K562 (cell line): ENCODE results near the gene USP32. TPM values are rescaled to one million over a fixed set of nuclear protein-coding genes. Genes with fewer than 3 reads are reported as not detected.
A peak's percentile ranks its signal among the peaks of the same experiment; 100 is the strongest.

ENCODE experiments used
- ARID2 ChIP-seq: fragments of 450-650 bp; IDR thresholded peaks from 2 replicates; pipeline ENCODE4 v1.6.1; 2017; ENCODE audit warnings: antibody characterized with exemption, mild to moderate bottlenecking
- ASH1L ChIP-seq: fragments of 450-650 bp; IDR thresholded peaks from 2 replicates; pipeline ENCODE4 v1.6.1; 2018; ENCODE audit warnings: borderline replicate concordance, mild to moderate bottlenecking, low read depth; ENCODE audit not compliant: partially characterized antibody
- BRD4 ChIP-seq: fragments of 200-600 bp; sonication (generic); IDR thresholded peaks from 2 replicates; pipeline ENCODE4 v1.6.1; 2017; ENCODE audit warnings: inconsistent platforms
- DACH1 ChIP-seq: fragments of 450-650 bp; IDR thresholded peaks from 2 replicates; pipeline ENCODE4 v1.6.1; 2018; ENCODE audit not compliant: partially characterized antibody
- EGR1 ChIP-seq: fragments of 450-650 bp; conservative IDR thresholded peaks from 2 replicates; pipeline ENCODE4 v1.6.1; 2017; ENCODE audit warnings: mild to moderate bottlenecking
- ELF2 ChIP-seq: fragments of 250-450 bp; sonication (Bioruptor Pico); IDR thresholded peaks from 2 replicates; pipeline ENCODE4 v1.5.0; 2021; ENCODE audit warnings: mild to moderate bottlenecking
- ERF ChIP-seq: fragments of 450-650 bp; formaldehyde crosslinking; IDR thresholded peaks from 2 replicates; pipeline ENCODE4 v1.4.0; 2020; ENCODE audit warnings: mild to moderate bottlenecking, mixed read lengths
- ILF3 ChIP-seq: fragments of 450-650 bp; IDR thresholded peaks from 2 replicates; pipeline ENCODE4 v1.6.1; 2018; ENCODE audit warnings: antibody characterized with exemption, mild to moderate bottlenecking, moderate library complexity, borderline replicate concordance
- KLF10 ChIP-seq: fragments of 250-450 bp; sonication (Bioruptor Pico); IDR thresholded peaks from 2 replicates; pipeline ENCODE4 v1.6.1; 2021; ENCODE audit warnings: matching md5 sums
- MTF1 ChIP-seq: fragments of 250-450 bp; sonication (Bioruptor Pico); IDR thresholded peaks from 2 replicates; pipeline ENCODE4 v1.9.0; 2021; ENCODE audit warnings: moderate library complexity, mild to moderate bottlenecking, inconsistent platforms, borderline replicate concordance
- NCOA4 ChIP-seq: fragments of 450-650 bp; IDR thresholded peaks from 2 replicates; pipeline ENCODE4 v1.6.1; 2018; ENCODE audit warnings: mild to moderate bottlenecking; ENCODE audit not compliant: partially characterized antibody
- PPARD ChIP-seq: fragments of 250-450 bp; sonication (Bioruptor Pico); IDR thresholded peaks from 2 replicates; pipeline ENCODE4 v1.8.0; 2022; ENCODE audit warnings: inconsistent platforms, mild to moderate bottlenecking, moderate library complexity
- SOX6 ChIP-seq: fragments of 450-650 bp; IDR thresholded peaks from 2 replicates; pipeline ENCODE4 v1.6.1; 2014; ENCODE audit warnings: mild to moderate bottlenecking
- U2AF1 ChIP-seq: fragments of 200-400 bp; formaldehyde crosslinking; optimal IDR thresholded peaks from 2 replicates; pipeline ENCODE3; 2017; ENCODE audit warnings: mild to moderate bottlenecking, low read depth, low read length, moderate library complexity
- ZNF408 ChIP-seq: fragments of 250-450 bp; sonication (Bioruptor Pico); IDR thresholded peaks from 2 replicates; pipeline ENCODE4 v1.4.0; 2020; ENCODE audit warnings: low read depth, mild to moderate bottlenecking, moderate library complexity
- ZNF561 ChIP-seq: fragments of 450-650 bp; formaldehyde crosslinking; conservative IDR thresholded peaks from 2 replicates; pipeline ENCODE4 v1.4.0; 2020; ENCODE audit warnings: mild to moderate bottlenecking, moderate library complexity
- ZNF766 ChIP-seq: fragments of 200-800 bp; sonication (Bioruptor generic); conservative IDR thresholded peaks from 2 replicates; pipeline ENCODE4 v1.6.1; 2016; ENCODE audit warnings: missing genetic modification characterization, missing compliant biosample characterization
- polyA plus RNA-seq, 8 experiments: library from polyadenylated mRNA; depleted of rRNA in 4 of 8; stranded (reverse) in 5 of 8; unstranded in 3 of 8; fragments of >200 nt; fragmentation: Nextera tagmentation in 2 of 8; fragmentation: Illumina TruSeq in 1 of 8; extraction: Ambion mirVana in 2 of 8; extraction: Trizol in 1 of 8; gene quantifications; 2 replicates each; pipeline versions ENCODE4 v1.2.1 to v1.2.3, GENCODE V29; 2011 to 2014; ENCODE audit warnings: inconsistent platforms in 1 of 8, missing spikeins in 1 of 8
- total RNA-seq, 7 experiments: library from RNA; depleted of rRNA in 6 of 7; stranded (reverse); fragments of >200 nt in 6 of 7; fragmentation: Illumina TruSeq in 2 of 7; extraction: Trizol in 2 of 7; gene quantifications; 2 replicates each; pipeline versions ENCODE4 v1.2.1 to v1.2.3, GENCODE V29; 2011 to 2021; ENCODE audit warnings: low replicate concordance in 1 of 7
- TF ChIP-seq, protein P1 (sequence below): fragments of 250-450 bp; sonication (Bioruptor Pico); IDR thresholded peaks from 2 replicates; pipeline ENCODE4 v1.8.0; 2021; ENCODE audit warnings: mild to moderate bottlenecking, moderate library complexity
- TF ChIP-seq, protein P2 (sequence below): fragments of 250-450 bp; sonication (Bioruptor Pico); IDR thresholded peaks from 2 replicates; pipeline ENCODE4 v1.5.1; 2021; ENCODE audit warnings: mild to moderate bottlenecking
- TF ChIP-seq, protein P3 (sequence below): fragments of 250-450 bp; sonication (Bioruptor Pico); IDR thresholded peaks from 2 replicates; pipeline ENCODE4 v1.5.0; 2020; ENCODE audit warnings: mild to moderate bottlenecking
- TF ChIP-seq, protein P4 (sequence below), 2 experiments: fragments of 450-650 bp; conservative IDR thresholded peaks; 2 replicates each; pipeline ENCODE4 v1.6.1; 2017; ENCODE audit warnings: mild to moderate bottlenecking in 2 of 2, moderate library complexity in 2 of 2
- TF ChIP-seq, protein P5 (sequence below): fragments of 200-800 bp; sonication (Bioruptor generic); IDR thresholded peaks from 2 replicates; pipeline ENCODE4 v1.6.1; 2017; ENCODE audit warnings: missing genetic modification characterization, missing compliant biosample characterization

The USP32 gene
- total and polyA plus RNA-seq, 9 of the 15 experiments (the other 6 are each of a cell fraction or from before 2014, with no cell fraction given), result 18.0 to 69.3 (median 47.1) TPM

DNA sequence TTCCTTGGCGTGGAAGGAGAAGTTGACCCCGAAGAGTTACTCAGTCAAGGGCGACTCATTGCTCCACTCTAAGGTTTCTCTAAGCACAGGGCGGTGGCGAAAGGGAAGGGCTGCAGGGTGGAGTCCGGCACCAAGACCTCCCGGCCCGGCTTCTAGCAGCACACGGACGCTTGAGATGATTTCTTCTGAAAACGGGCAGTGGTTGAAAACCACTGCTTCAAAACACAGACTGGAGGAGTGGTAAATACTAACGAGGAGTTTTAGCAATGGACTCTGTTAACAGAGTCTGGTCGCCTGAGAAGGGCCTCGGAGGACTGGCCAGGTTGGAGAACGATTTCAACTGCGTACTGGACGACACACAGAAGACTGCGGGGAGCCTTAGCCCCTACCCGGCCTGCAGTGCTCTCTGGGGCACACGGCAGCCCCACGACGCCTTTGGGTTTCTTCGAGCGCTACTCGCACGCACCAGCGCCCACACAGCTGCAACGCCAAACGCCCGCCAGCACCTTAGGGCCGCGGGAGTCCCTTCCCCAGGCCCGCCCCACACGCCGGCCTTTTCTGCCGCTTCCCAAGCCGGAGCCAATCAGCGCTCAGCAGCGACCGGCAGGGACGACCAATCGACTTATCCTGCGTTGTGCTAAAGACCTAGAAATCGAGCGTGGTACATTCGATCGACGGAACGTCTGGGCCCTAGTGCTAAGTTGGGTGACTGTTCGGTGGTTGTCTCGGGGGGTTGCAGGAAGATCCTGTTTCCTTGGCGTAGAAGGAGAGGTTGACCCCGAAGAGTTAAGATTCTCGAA, 256.6 kb downstream of the USP32 start (continued):
- TF ChIP-seq U2AF1, result no peak
- TF ChIP-seq ERF (CRISPR knock-in tag), result no peak
- TF ChIP-seq EGR1, result peak; percentile 77
- TF ChIP-seq SOX6, result no peak
- TF ChIP-seq ILF3, result no peak
- no peak for TF ChIP-seq PPARD
- no peak for TF ChIP-seq ASH1L
- TF ChIP-seq ZNF408 (CRISPR knock-in tag), result no peak
- TF ChIP-seq ZNF766 (CRISPR knock-in tag), result 0 out of 2 replicates have a peak, but pooled peaks have one; percentile 6
- TF ChIP-seq MTF1 (CRISPR knock-in tag), result no peak
- TF ChIP-seq, protein P1, sequence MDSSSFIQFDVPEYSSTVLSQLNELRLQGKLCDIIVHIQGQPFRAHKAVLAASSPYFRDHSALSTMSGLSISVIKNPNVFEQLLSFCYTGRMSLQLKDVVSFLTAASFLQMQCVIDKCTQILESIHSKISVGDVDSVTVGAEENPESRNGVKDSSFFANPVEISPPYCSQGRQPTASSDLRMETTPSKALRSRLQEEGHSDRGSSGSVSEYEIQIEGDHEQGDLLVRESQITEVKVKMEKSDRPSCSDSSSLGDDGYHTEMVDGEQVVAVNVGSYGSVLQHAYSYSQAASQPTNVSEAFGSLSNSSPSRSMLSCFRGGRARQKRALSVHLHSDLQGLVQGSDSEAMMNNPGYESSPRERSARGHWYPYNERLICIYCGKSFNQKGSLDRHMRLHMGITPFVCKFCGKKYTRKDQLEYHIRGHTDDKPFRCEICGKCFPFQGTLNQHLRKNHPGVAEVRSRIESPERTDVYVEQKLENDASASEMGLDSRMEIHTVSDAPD (CRISPR knock-in tag), result no peak
- peak; percentile 96 for TF ChIP-seq NCOA4
- TF ChIP-seq, protein P2, sequence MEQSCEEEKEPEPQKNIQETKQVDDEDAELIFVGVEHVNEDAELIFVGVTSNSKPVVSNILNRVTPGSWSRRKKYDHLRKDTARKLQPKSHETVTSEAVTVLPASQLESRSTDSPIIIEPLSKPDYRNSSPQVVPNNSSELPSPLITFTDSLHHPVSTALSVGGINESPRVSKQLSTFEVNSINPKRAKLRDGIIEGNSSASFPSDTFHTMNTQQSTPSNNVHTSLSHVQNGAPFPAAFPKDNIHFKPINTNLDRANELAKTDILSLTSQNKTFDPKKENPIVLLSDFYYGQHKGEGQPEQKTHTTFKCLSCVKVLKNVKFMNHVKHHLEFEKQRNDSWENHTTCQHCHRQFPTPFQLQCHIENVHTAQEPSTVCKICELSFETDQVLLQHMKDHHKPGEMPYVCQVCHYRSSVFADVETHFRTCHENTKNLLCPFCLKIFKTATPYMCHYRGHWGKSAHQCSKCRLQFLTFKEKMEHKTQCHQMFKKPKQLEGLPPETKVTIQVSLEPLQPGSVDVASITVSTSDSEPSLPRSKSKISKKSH (CRISPR knock-in tag), result no peak
- no peak for TF ChIP-seq ELF2 (CRISPR knock-in tag)
- TF ChIP-seq, protein P3, sequence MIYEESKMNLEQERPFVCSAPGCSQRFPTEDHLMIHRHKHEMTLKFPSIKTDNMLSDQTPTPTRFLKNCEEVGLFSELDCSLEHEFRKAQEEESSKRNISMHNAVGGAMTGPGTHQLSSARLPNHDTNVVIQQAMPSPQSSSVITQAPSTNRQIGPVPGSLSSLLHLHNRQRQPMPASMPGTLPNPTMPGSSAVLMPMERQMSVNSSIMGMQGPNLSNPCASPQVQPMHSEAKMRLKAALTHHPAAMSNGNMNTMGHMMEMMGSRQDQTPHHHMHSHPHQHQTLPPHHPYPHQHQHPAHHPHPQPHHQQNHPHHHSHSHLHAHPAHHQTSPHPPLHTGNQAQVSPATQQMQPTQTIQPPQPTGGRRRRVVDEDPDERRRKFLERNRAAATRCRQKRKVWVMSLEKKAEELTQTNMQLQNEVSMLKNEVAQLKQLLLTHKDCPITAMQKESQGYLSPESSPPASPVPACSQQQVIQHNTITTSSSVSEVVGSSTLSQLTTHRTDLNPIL (CRISPR knock-in tag), result no peak
- no peak for TF ChIP-seq KLF10
- TF ChIP-seq, protein P4, sequence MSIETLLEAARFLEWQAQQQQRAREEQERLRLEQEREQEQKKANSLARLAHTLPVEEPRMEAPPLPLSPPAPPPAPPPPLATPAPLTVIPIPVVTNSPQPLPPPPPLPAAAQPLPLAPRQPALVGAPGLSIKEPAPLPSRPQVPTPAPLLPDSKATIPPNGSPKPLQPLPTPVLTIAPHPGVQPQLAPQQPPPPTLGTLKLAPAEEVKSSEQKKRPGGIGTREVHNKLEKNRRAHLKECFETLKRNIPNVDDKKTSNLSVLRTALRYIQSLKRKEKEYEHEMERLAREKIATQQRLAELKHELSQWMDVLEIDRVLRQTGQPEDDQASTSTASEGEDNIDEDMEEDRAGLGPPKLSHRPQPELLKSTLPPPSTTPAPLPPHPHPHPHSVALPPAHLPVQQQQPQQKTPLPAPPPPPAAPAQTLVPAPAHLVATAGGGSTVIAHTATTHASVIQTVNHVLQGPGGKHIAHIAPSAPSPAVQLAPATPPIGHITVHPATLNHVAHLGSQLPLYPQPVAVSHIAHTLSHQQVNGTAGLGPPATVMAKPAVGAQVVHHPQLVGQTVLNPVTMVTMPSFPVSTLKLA (conservative IDR thresholded peaks at IDR 0.05), result peak; percentile 76 to 80
- no peak for TF ChIP-seq DACH1
- TF ChIP-seq ZNF561 (CRISPR knock-in tag), result no peak
- TF ChIP-seq, protein P5, sequence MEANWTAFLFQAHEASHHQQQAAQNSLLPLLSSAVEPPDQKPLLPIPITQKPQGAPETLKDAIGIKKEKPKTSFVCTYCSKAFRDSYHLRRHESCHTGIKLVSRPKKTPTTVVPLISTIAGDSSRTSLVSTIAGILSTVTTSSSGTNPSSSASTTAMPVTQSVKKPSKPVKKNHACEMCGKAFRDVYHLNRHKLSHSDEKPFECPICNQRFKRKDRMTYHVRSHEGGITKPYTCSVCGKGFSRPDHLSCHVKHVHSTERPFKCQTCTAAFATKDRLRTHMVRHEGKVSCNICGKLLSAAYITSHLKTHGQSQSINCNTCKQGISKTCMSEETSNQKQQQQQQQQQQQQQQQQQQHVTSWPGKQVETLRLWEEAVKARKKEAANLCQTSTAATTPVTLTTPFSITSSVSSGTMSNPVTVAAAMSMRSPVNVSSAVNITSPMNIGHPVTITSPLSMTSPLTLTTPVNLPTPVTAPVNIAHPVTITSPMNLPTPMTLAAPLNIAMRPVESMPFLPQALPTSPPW (CRISPR knock-in tag), result no peak; the same call in none of the 2 replicates
- no peak for TF ChIP-seq BRD4
- no peak for TF ChIP-seq ARID2
